ENCODE results near the gene CAD. TPM values are rescaled to one million over a fixed set of nuclear protein-coding genes. Genes with fewer than 3 reads are reported as not detected.

Gene CAD
- polyA plus RNA-seq, 2 of the 4 experiments (the other 2 are of a cell fraction) = 50.5 to 69.3 TPM

DNA sequence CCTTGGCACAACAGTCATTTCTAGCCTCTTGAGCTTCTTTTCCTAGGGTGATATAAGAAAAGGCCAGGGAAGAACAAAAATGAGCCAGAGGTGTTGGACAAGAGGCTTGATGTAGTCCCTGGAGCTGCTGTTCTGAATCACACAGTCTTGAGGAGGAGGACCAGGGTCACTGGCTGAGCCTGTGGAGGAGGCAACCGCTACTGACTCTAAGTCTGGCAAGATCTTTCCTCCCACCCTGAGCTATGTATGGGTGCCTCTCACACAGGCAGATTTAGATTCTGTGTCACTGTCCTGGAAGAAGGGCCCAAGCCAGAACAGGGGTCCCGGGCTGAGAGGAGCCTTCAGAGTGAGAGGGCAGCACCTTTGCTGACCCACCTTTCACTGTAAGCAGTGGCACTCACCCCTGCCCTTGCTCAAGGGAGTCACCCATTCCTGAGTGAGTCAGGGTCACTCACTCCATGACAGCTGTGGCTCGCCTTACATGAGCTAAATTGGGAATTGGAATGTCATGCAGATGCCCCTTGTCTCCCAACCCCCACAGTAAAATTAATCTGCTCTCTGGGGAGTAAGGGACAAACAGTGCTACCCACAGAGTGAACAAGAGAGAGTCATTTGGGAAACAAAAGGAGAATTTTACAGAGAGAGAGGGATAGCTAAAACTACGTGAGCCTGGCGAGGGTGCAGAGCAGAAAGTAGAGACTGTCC lies 64.8 kb downstream of the CAD start, which contains the start of gene TRIM54:
Gene TRIM54, plus strand, starts transcription at position 575 of the 705 bp plus-strand sequence. CDS start 303 bp downstream, outside the sequence.
- 86% methylated on average over 5 of the region's 5 CpGs for WGBS (ENCODE audit: missing lambda C conversion rate)
- Histone ChIP-seq H3K27ac (peak within 1 kb of the TSS; percentile 38 to 75), H3K9me3 (no peaks in the 10 kb centered on the region), H3K4me2 (peak within 1 kb of the TSS; percentile 51), H3K4me1 (peaks cover 26% of the 10 kb centered on the region), H3K4me3 (no peak within 1 kb of the TSS)
- no peak for DNase-seq (ENCODE audit: low read depth in 1 of 2, low spot score in 1 of 2)
- ChIA-PET CTCF (interaction anchor here (0.7 to 12.1 kb wide), 25 partner anchors 14 to 436 kb away, joined by 3 to 394 read pairs (median 8); partner anchors contain the start of genes ABHD1 and SLC30A3), POLR2A (no interaction called here)
- no peak for TF ChIP-seq MYC (IDR thresholded peaks at IDR 0.05; ENCODE audit: borderline replicate concordance, low read length)
- no peak for TF ChIP-seq EHF (CRISPR knock-in tag; IDR thresholded peaks at IDR 0.05)
- no peak for TF ChIP-seq BHLHE40 (IDR thresholded peaks at IDR 0.05; ENCODE audit: low read depth, low read length)
- no peak for TF ChIP-seq REST (IDR thresholded peaks at IDR 0.05)
- no peak for TF ChIP-seq RFX5 (IDR thresholded peaks at IDR 0.05)
- no peak for TF ChIP-seq CEBPB (IDR thresholded peaks at IDR 0.05)
- no peak for TF ChIP-seq CBX2 (IDR thresholded peaks at IDR 0.05; ENCODE audit: borderline replicate concordance, low read depth)
- no peak for TF ChIP-seq TFCP2L1 (CRISPR knock-in tag; IDR thresholded peaks at IDR 0.05)
- TF ChIP-seq HOXB5 (CRISPR knock-in tag; IDR thresholded peaks at IDR 0.05) = no peak
- TF ChIP-seq ZNF302 (CRISPR knock-in tag; IDR thresholded peaks at IDR 0.05) = no peak
- no peak for TF ChIP-seq ESRRA (IDR thresholded peaks at IDR 0.05; ENCODE audit: borderline replicate concordance, low read length)
- TF ChIP-seq RCOR1 (IDR thresholded peaks at IDR 0.05; ENCODE audit: low read depth, low read length) = no peak
- no peak for TF ChIP-seq ZSCAN20 (CRISPR knock-in tag; IDR thresholded peaks at IDR 0.05)
- peak; percentile 37; a peak in 3 of 6 replicates for ATAC-seq
- FAIRE-seq = no peak

DNA sequence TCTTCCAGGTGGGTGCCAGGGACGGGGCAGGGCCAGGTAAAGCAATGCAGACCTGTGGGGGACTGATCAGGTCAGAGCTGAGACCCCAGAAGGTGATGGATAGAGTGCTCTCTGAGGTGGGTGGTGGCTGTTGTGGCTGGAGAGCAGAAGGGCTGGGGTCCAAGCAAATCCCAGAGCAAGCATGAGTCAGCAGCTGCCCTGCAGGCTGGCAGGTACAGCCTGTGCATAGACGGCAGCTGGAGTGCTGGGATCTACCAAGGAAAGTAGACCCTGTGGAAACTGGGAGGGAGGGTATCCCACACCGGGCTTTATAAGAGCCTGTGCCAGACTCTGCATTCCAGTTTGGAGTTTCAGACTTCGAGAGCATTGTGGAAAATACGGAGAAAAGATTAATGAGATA lies 65.7 kb downstream of the CAD start:
- Histone ChIP-seq H3K9me3 (no peaks in the 10 kb centered on the region), H3K4me1 (peaks cover 26% of the 10 kb centered on the region), H3K4me2 (peak overlapping the region; percentile 51), H3K4me3 (no peak overlapping the region), H3K27ac (peak overlapping the region; percentile 38 to 75)
- DNase-seq (ENCODE audit: low read depth in 1 of 2, low spot score in 1 of 2) = peak in 1 of 2 experiments; percentile 31
- ChIA-PET CTCF (interaction anchor here (0.6 to 12.1 kb wide), 13 partner anchors 13 to 437 kb away, joined by 3 to 394 read pairs (median 8); partner anchors contain the start of gene SLC30A3), POLR2A (no interaction called here)
- FAIRE-seq = no peak
- peak; percentile 7 to 53; a peak in 3 of 6 replicates for ATAC-seq
- TF ChIP-seq PHF8 (IDR thresholded peaks at IDR 0.05; ENCODE audit: borderline replicate concordance, low read depth) (no peak), MAFK (IDR thresholded peaks at IDR 0.05; ENCODE audit: partially characterized antibody) (peak; percentile 29), EP300 (IDR thresholded peaks at IDR 0.05) (no peak), NFE2L2 (conservative IDR thresholded peaks at IDR 0.05; ENCODE audit: low read length) (0 out of 2 replicates have a peak, but pooled peaks have one; percentile 29), MYC (IDR thresholded peaks at IDR 0.05; ENCODE audit: borderline replicate concordance, low read length) (no peak)
- WGBS (ENCODE audit: missing lambda C conversion rate) = 47% methylated on average over 5 of the region's 5 CpGs

DNA sequence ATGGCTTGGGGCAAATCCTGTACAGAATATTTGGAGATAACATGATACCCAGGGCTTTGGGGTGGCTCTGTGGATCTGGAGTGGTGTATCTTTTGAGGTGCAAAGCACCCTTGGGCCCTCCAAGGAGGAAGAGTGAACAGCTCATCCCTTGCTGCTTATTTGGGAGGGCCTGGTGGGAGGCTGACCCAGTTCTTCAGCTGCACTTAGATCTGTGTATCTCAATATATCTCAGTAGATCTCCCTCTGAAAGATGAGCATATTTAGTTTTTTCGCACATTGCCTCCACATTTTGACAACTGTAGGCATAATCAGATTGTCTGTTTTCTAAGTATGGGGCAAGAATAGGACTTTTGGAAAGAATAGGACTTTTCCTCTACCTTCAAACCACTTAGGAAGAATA lies 67.8 kb downstream of the CAD start:
- FAIRE-seq = no peak
- ATAC-seq = no peak
- H3K4me2 ChIP-seq = no peak overlapping the region
- no peak overlapping the region for H3K4me3 ChIP-seq
- TF ChIP-seq BHLHE40 (IDR thresholded peaks at IDR 0.05; ENCODE audit: low read depth, low read length) (no peak), ZC3H11A (IDR thresholded peaks at IDR 0.05) (no peak), ZNF302 (CRISPR knock-in tag; IDR thresholded peaks at IDR 0.05) (no peak), HEYL (CRISPR knock-in tag; IDR thresholded peaks at IDR 0.05) (no peak), MAFK (IDR thresholded peaks at IDR 0.05; ENCODE audit: partially characterized antibody) (no peak), FOSL2 (IDR thresholded peaks at IDR 0.05) (no peak), FOSL2 (CRISPR knock-in tag; IDR thresholded peaks at IDR 0.05) (no peak), KDM1A (IDR thresholded peaks at IDR 0.05; ENCODE audit: low read depth) (no peak), JUN (IDR thresholded peaks at IDR 0.05) (no peak), TP53 (CRISPR knock-in tag; IDR thresholded peaks at IDR 0.05) (no peak), EP300 (IDR thresholded peaks at IDR 0.05) (no peak), EHF (CRISPR knock-in tag; IDR thresholded peaks at IDR 0.05) (no peak), MAZ (IDR thresholded peaks at IDR 0.05; ENCODE audit: borderline replicate concordance, low read depth, low read length) (no peak), HOXA7 (CRISPR knock-in tag; IDR thresholded peaks at IDR 0.05) (no peak), HMGXB4 (CRISPR knock-in tag; IDR thresholded peaks at IDR 0.05; ENCODE audit: borderline replicate concordance) (no peak), ESRRA (IDR thresholded peaks at IDR 0.05; ENCODE audit: borderline replicate concordance, low read length) (no peak)
- TF ChIP-seq, protein P1, sequence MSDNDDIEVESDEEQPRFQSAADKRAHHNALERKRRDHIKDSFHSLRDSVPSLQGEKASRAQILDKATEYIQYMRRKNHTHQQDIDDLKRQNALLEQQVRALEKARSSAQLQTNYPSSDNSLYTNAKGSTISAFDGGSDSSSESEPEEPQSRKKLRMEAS (IDR thresholded peaks at IDR 0.05) = no peak
- H3K4me1 ChIP-seq = peaks cover 25% of the 10 kb centered on the region
- no peak for DNase-seq (ENCODE audit: low read depth in 1 of 2, low spot score in 1 of 2)
- ChIA-PET POLR2A (no interaction called here), CTCF (interaction anchor here (3.2 to 12.1 kb wide), 5 partner anchors 11 to 188 kb away, joined by 12 to 394 read pairs (median 205); partner anchors contain the start of gene SLC30A3)
- no peak overlapping the region for H3K27ac ChIP-seq
- WGBS (ENCODE audit: missing lambda C conversion rate) = 74% methylated on average over 1 of the region's 1 CpG
- no peaks in the 10 kb centered on the region for H3K9me3 ChIP-seq

Data from A549 (cell line).